ENCODE results near the gene VIP. TPM values are rescaled to one million over a fixed set of nuclear protein-coding genes. Genes with fewer than 3 reads are reported as not detected.

The VIP gene
- total and polyA plus RNA-seq, 2 of the 13 experiments (the other 11 are each of a cell fraction or from before 2014, with no cell fraction given): not detected

GRCh38 chr6:152726313-152726712 is 24.3 kb upstream of the VIP start:
- no peaks in the 10 kb centered on the region for H3K27me3 ChIP-seq (ENCODE audit: control insufficient read depth in 1 of 2, insufficient read depth in 2 of 2, low read length in 2 of 2)

DNA sequence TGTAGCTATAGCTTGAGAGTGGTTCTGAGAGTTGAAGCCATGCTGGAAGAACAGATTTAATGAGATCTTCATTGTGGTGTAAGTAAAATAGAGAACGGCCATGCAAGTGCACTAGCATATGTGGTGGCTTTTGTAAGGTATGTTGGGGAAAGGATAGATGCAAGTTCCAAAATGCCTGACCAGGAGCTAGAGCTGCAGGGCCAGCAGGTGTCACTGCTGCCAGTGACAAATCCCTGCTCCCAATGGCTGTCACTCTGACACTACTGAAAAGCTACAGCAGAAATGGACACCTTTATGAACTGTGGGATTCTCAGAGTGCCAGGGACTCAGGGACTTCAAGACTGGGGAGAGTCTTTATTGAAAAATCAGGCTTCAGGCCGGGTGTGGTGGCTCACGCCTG is 23.1 kb upstream of the VIP start:
- in situ Hi-C loops (cut with HindIII; ENCODE audit: extremely low pct_ligation_motif_present, low pct_unique_long_range_greater_than_20kb): no loop called here
- DNase-seq (ENCODE audit: low spot score): no peak
- CTCF ChIA-PET (ENCODE audit: low intra/inter-chr PET ratio, low total read pairs): no interaction called here
- BruUV-seq (replicated peaks): no TSS peak
- Histone ChIP-seq H3K27me3 (ENCODE audit: control insufficient read depth in 1 of 2, insufficient read depth in 2 of 2, low read length in 2 of 2) (no peaks in the 10 kb centered on the region), H2AFZ (ENCODE audit: low read length) (no peak overlapping the region), H3K79me2 (ENCODE audit: insufficient read depth, low read length) (no peaks in the 10 kb centered on the region), H3K4me2 (ENCODE audit: low read depth, low read length) (no peak overlapping the region), H3K9ac (ENCODE audit: insufficient read depth, low read depth, low read length) (no peak overlapping the region), H3K4me3 (replicated peaks in 1 of 3; ENCODE audit: insufficient read depth in 1 of 3, low read depth in 2 of 3, low read length in 3 of 3) (no peak overlapping the region), H3K4me1 (ENCODE audit: insufficient read depth, low read length) (no peaks in the 10 kb centered on the region), H3K27ac (ENCODE audit: extremely low read length, insufficient read depth, low read length) (no peak overlapping the region), H3K9me3 (ENCODE audit: low read length) (no peaks in the 10 kb centered on the region), H3K36me3 (replicated peaks in 1 of 2; ENCODE audit: control insufficient read depth in 1 of 2, insufficient read depth in 2 of 2, low read length in 2 of 2) (no peaks in the 10 kb centered on the region), H4K20me1 (ENCODE audit: insufficient read depth, low read length) (no peaks in the 10 kb centered on the region)
- ATAC-seq: peak; percentile 90
- WGBS (ENCODE audit: low lambda C conversion rate): 21% methylated on average over 3 of the region's 3 CpGs
- POLR2A ChIA-PET: no interaction called here
- no peak for FAIRE-seq
- intact Hi-C loops (cut with micrococcal nuclease; ENCODE audit: unreplicated experiment): loop anchor here (1.0 kb wide), 1 partner anchor 221 kb away; no protein-coding TSS in a partner anchor
- TF ChIP-seq ZNF556 (CRISPR knock-in tag; IDR thresholded peaks at IDR 0.05; ENCODE audit: borderline replicate concordance) (no peak), STAG1 (CRISPR knock-in tag; IDR thresholded peaks at IDR 0.05) (peak; percentile 34; the same call in 1 of the 2 replicates), HMG20A (CRISPR knock-in tag; IDR thresholded peaks at IDR 0.05; ENCODE audit: borderline replicate concordance) (no peak), ETV6 (CRISPR knock-in tag; conservative IDR thresholded peaks at IDR 0.05) (no peak), TCF7L2 (IDR thresholded peaks at IDR 0.05; ENCODE audit: low read depth, low read length) (no peak), WIZ (CRISPR knock-in tag; IDR thresholded peaks at IDR 0.05) (no peak), RCOR2 (CRISPR knock-in tag; IDR thresholded peaks at IDR 0.05) (no peak), SRSF1 (optimal IDR thresholded peaks at IDR 0.05; ENCODE audit: low read depth, low read length) (no peak), POLR2A (IDR thresholded peaks at IDR 0.05; ENCODE audit: insufficient read depth in 1 of 2, low read depth in 2 of 2, low read length in 2 of 2) (no peak), TARDBP (CRISPR knock-in tag; IDR thresholded peaks at IDR 0.05) (no peak), IRF2 (CRISPR knock-in tag; IDR thresholded peaks at IDR 0.05) (no peak)
- TF ChIP-seq, protein P1, sequence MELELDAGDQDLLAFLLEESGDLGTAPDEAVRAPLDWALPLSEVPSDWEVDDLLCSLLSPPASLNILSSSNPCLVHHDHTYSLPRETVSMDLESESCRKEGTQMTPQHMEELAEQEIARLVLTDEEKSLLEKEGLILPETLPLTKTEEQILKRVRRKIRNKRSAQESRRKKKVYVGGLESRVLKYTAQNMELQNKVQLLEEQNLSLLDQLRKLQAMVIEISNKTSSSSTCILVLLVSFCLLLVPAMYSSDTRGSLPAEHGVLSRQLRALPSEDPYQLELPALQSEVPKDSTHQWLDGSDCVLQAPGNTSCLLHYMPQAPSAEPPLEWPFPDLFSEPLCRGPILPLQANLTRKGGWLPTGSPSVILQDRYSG (CRISPR knock-in tag; IDR thresholded peaks at IDR 0.05): no peak
- TF ChIP-seq, protein P2, sequence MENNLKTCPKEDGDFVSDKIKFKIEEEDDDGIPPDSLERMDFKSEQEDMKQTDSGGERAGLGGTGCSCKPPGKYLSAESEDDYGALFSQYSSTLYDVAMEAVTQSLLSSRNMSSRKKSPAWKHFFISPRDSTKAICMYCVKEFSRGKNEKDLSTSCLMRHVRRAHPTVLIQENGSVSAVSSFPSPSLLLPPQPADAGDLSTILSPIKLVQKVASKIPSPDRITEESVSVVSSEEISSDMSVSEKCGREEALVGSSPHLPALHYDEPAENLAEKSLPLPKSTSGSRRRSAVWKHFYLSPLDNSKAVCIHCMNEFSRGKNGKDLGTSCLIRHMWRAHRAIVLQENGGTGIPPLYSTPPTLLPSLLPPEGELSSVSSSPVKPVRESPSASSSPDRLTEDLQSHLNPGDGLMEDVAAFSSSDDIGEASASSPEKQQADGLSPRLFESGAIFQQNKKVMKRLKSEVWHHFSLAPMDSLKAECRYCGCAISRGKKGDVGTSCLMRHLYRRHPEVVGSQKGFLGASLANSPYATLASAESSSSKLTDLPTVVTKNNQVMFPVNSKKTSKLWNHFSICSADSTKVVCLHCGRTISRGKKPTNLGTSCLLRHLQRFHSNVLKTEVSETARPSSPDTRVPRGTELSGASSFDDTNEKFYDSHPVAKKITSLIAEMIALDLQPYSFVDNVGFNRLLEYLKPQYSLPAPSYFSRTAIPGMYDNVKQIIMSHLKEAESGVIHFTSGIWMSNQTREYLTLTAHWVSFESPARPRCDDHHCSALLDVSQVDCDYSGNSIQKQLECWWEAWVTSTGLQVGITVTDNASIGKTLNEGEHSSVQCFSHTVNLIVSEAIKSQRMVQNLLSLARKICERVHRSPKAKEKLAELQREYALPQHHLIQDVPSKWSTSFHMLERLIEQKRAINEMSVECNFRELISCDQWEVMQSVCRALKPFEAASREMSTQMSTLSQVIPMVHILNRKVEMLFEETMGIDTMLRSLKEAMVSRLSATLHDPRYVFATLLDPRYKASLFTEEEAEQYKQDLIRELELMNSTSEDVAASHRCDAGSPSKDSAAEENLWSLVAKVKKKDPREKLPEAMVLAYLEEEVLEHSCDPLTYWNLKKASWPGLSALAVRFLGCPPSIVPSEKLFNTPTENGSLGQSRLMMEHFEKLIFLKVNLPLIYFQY (CRISPR knock-in tag; IDR thresholded peaks at IDR 0.05; ENCODE audit: borderline replicate concordance): no peak
- TF ChIP-seq, protein P3, sequence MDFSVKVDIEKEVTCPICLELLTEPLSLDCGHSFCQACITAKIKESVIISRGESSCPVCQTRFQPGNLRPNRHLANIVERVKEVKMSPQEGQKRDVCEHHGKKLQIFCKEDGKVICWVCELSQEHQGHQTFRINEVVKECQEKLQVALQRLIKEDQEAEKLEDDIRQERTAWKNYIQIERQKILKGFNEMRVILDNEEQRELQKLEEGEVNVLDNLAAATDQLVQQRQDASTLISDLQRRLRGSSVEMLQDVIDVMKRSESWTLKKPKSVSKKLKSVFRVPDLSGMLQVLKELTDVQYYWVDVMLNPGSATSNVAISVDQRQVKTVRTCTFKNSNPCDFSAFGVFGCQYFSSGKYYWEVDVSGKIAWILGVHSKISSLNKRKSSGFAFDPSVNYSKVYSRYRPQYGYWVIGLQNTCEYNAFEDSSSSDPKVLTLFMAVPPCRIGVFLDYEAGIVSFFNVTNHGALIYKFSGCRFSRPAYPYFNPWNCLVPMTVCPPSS (IDR thresholded peaks at IDR 0.05): no peak

More at GRCh38 chr6:152726313-152726712, 24.3 kb upstream of the VIP start:
- Histone ChIP-seq H3K4me3 (replicated peaks in 1 of 3; ENCODE audit: insufficient read depth in 1 of 3, low read depth in 2 of 3, low read length in 3 of 3) (no peak overlapping the region), H3K36me3 (replicated peaks in 1 of 2; ENCODE audit: control insufficient read depth in 1 of 2, insufficient read depth in 2 of 2, low read length in 2 of 2) (no peaks in the 10 kb centered on the region), H3K9me3 (ENCODE audit: low read length) (no peaks in the 10 kb centered on the region), H3K4me1 (ENCODE audit: insufficient read depth, low read length) (no peaks in the 10 kb centered on the region), H2AFZ (ENCODE audit: low read length) (no peak overlapping the region), H3K4me2 (ENCODE audit: low read depth, low read length) (no peak overlapping the region), H4K20me1 (ENCODE audit: insufficient read depth, low read length) (no peaks in the 10 kb centered on the region), H3K9ac (ENCODE audit: insufficient read depth, low read depth, low read length) (no peak overlapping the region), H3K79me2 (ENCODE audit: insufficient read depth, low read length) (no peaks in the 10 kb centered on the region), H3K27ac (ENCODE audit: extremely low read length, insufficient read depth, low read length) (no peak overlapping the region)
- TF ChIP-seq CEBPB (IDR thresholded peaks at IDR 0.05; ENCODE audit: borderline replicate concordance, low read depth, low read length) (peak; percentile 47; the same call in 1 of the 2 replicates), ZNF761 (CRISPR knock-in tag; conservative IDR thresholded peaks at IDR 0.05) (no peak)
- ATAC-seq (peak; percentile 40), FAIRE-seq (no peak), DNase-seq (ENCODE audit: low spot score) (no peak)
- intact Hi-C loops (cut with micrococcal nuclease; ENCODE audit: unreplicated experiment): no loop called here
- no TSS peak for BruUV-seq (replicated peaks)
- POLR2A ChIA-PET: no interaction called here
- in situ Hi-C loops (cut with HindIII; ENCODE audit: extremely low pct_ligation_motif_present, low pct_unique_long_range_greater_than_20kb): no loop called here
- WGBS (ENCODE audit: low lambda C conversion rate): 10% methylated on average over 4 of the region's 4 CpGs
- CTCF ChIA-PET (ENCODE audit: low intra/inter-chr PET ratio, low total read pairs): no interaction called here
